H1 (cell line): ENCODE data around the gene TEKT5. TPM values are rescaled to one million over a fixed set of nuclear protein-coding genes. Genes with fewer than 3 reads are reported as not detected.

Source experiments
- BCL11A ChIP-seq, 2 experiments: IDR thresholded peaks; one replicate each; pipeline ENCODE4 v1.6.1; 2011; ENCODE audit warnings: low read depth in 2 of 2, low read length in 2 of 2, mild to moderate bottlenecking in 2 of 2
- CHD2 ChIP-seq: IDR thresholded peaks from 2 replicates; pipeline ENCODE4 v1.6.1; 2012; ENCODE audit warnings: low read length, improper control_type of control experiment
- HDAC6 ChIP-seq: IDR thresholded peaks from one replicate; pipeline ENCODE4 v1.7.1; 2012; ENCODE audit warnings: low read depth, mild to moderate bottlenecking, inconsistent platforms, low read length, moderate library complexity
- POLR2AphosphoS5 ChIP-seq: IDR thresholded peaks from 2 replicates; pipeline ENCODE4 v1.6.1; 2011; ENCODE audit warnings: low read depth, low read length
- SIX5 ChIP-seq: IDR thresholded peaks from 2 replicates; pipeline ENCODE4 v1.6.1; 2011; ENCODE audit warnings: mild to moderate bottlenecking, low read depth, low read length
- polyA plus RNA-seq, 7 experiments: library from polyadenylated mRNA; depleted of rRNA in 3 of 7; stranded (reverse) in 5 of 7; unstranded in 2 of 7; fragments of >200 nt in 5 of 7; fragments of 200-250 nt in 2 of 7; gene quantifications; 1 replicate in 5 of 7; 2 replicates in 1 of 7; 4 replicates in 1 of 7; pipeline versions ENCODE4 v1.2.1 to v1.2.3, GENCODE V29; 2011 to 2013; ENCODE audit warnings: missing spikeins in 2 of 7, mixed read lengths in 2 of 7
- total RNA-seq: library from RNA; stranded (reverse); fragmentation: NEBNext Ultra II Directional; extraction: Animal tissue kit (Norgen Biotek cat#: 25700); gene quantifications from 2 replicates; pipeline ENCODE4 v1.2.1, GENCODE V29; 2021
- TF ChIP-seq, protein P1 (sequence below): fragments of 300-600 bp; sonication (generic); IDR thresholded peaks from 2 replicates; pipeline ENCODE4 v1.7.1; 2012; ENCODE audit warnings: low read length, moderate library complexity, mild to moderate bottlenecking, inconsistent platforms; ENCODE audit not compliant: insufficient replicate concordance
- TF ChIP-seq, protein P2 (sequence below): IDR thresholded peaks from 2 replicates; pipeline ENCODE4 v1.6.1; 2011; ENCODE audit warnings: low read depth, mild to moderate bottlenecking, low read length; ENCODE audit not compliant: insufficient read depth

Gene TEKT5
- total and polyA plus RNA-seq, 2 of the 8 experiments (the other 6 are each of a cell fraction or from before 2014, with no cell fraction given): 0.95 TPM; not detected in 1

DNA sequence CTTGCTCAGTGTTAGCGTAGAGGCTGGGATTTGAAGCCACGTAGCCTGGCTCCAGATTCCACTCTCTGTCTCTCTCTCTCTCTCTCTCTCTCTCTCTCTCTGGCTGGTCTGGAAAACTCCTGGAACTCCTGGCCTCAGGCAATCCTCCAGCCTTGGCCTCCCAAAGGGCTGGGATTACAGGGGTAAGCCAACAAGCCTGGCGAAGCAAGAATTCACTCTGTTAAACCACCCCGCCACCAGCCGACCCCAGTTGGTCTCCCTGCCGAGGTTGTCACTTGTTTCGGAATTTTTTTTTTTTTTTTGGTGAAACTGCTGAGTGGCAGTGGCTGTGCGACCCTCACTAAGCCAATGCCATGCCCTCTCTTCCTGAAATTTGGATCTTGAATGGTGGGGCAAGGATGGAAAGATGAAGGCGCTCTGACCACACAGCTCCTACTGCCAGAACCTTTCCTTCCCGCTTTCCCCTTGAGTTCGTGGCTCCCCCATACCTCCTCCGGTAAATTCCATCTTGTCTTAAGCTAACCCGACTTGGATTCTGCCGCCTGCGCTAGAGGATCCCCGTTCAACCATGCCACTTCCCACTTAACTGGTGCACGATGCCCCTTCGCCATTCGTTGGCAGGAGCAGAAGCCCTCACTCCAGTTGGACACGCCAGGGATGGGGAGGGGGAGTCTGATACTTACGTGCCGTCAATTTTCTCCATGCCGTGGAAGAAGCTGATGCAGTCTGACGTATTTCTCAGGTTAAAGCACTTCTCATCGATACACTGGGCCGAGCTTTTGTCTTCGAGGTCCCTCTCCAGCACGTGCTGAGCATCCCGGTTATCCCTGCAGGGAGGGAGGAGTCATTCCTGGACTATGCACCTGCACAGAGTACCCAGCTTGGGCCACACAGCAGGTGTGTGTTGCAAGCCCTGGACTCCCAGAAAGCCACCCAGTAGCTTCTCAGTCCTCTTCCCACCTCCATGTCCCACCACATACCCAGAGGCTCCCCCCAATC lies 13.1 kb downstream of the TEKT5 start (continued):
- TF ChIP-seq, protein P1, sequence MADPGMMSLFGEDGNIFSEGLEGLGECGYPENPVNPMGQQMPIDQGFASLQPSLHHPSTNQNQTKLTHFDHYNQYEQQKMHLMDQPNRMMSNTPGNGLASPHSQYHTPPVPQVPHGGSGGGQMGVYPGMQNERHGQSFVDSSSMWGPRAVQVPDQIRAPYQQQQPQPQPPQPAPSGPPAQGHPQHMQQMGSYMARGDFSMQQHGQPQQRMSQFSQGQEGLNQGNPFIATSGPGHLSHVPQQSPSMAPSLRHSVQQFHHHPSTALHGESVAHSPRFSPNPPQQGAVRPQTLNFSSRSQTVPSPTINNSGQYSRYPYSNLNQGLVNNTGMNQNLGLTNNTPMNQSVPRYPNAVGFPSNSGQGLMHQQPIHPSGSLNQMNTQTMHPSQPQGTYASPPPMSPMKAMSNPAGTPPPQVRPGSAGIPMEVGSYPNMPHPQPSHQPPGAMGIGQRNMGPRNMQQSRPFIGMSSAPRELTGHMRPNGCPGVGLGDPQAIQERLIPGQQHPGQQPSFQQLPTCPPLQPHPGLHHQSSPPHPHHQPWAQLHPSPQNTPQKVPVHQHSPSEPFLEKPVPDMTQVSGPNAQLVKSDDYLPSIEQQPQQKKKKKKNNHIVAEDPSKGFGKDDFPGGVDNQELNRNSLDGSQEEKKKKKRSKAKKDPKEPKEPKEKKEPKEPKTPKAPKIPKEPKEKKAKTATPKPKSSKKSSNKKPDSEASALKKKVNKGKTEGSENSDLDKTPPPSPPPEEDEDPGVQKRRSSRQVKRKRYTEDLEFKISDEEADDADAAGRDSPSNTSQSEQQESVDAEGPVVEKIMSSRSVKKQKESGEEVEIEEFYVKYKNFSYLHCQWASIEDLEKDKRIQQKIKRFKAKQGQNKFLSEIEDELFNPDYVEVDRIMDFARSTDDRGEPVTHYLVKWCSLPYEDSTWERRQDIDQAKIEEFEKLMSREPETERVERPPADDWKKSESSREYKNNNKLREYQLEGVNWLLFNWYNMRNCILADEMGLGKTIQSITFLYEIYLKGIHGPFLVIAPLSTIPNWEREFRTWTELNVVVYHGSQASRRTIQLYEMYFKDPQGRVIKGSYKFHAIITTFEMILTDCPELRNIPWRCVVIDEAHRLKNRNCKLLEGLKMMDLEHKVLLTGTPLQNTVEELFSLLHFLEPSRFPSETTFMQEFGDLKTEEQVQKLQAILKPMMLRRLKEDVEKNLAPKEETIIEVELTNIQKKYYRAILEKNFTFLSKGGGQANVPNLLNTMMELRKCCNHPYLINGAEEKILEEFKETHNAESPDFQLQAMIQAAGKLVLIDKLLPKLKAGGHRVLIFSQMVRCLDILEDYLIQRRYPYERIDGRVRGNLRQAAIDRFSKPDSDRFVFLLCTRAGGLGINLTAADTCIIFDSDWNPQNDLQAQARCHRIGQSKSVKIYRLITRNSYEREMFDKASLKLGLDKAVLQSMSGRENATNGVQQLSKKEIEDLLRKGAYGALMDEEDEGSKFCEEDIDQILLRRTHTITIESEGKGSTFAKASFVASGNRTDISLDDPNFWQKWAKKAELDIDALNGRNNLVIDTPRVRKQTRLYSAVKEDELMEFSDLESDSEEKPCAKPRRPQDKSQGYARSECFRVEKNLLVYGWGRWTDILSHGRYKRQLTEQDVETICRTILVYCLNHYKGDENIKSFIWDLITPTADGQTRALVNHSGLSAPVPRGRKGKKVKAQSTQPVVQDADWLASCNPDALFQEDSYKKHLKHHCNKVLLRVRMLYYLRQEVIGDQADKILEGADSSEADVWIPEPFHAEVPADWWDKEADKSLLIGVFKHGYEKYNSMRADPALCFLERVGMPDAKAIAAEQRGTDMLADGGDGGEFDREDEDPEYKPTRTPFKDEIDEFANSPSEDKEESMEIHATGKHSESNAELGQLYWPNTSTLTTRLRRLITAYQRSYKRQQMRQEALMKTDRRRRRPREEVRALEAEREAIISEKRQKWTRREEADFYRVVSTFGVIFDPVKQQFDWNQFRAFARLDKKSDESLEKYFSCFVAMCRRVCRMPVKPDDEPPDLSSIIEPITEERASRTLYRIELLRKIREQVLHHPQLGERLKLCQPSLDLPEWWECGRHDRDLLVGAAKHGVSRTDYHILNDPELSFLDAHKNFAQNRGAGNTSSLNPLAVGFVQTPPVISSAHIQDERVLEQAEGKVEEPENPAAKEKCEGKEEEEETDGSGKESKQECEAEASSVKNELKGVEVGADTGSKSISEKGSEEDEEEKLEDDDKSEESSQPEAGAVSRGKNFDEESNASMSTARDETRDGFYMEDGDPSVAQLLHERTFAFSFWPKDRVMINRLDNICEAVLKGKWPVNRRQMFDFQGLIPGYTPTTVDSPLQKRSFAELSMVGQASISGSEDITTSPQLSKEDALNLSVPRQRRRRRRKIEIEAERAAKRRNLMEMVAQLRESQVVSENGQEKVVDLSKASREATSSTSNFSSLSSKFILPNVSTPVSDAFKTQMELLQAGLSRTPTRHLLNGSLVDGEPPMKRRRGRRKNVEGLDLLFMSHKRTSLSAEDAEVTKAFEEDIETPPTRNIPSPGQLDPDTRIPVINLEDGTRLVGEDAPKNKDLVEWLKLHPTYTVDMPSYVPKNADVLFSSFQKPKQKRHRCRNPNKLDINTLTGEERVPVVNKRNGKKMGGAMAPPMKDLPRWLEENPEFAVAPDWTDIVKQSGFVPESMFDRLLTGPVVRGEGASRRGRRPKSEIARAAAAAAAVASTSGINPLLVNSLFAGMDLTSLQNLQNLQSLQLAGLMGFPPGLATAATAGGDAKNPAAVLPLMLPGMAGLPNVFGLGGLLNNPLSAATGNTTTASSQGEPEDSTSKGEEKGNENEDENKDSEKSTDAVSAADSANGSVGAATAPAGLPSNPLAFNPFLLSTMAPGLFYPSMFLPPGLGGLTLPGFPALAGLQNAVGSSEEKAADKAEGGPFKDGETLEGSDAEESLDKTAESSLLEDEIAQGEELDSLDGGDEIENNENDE: no peak
- no peak for TF ChIP-seq CHD2
- TF ChIP-seq, protein P2, sequence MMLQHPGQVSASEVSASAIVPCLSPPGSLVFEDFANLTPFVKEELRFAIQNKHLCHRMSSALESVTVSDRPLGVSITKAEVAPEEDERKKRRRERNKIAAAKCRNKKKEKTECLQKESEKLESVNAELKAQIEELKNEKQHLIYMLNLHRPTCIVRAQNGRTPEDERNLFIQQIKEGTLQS: no peak
- no peak for TF ChIP-seq BCL11A (IDR thresholded peaks at IDR 0.05; ENCODE audit: low read depth in 2 of 2, low read length in 2 of 2)
- TF ChIP-seq POLR2AphosphoS5: no peak
- TF ChIP-seq HDAC6: no peak
- TF ChIP-seq SIX5: no peak
